Activated CD8-positive, alpha-beta T cell treated with anti-CD3 and anti-CD28 coated beads for 36 hours (primary cell): ENCODE results near the gene LRRC3C. TPM values are rescaled to one million over a fixed set of nuclear protein-coding genes. Genes with fewer than 3 reads are reported as not detected.
A peak's percentile ranks its signal among the peaks of the same experiment; 100 is the strongest.

Experiments used
- ATAC-seq: fragments of 200-7000 bp; cut with Tn5 transposase; one replicate; pipeline ENCODE4 v1.10.0; 2021; ENCODE audit warnings: mild to moderate bottlenecking, moderate library complexity
- CTCF ChIA-PET: fragments of 350-600 bp; sonication (Branson Sonifier 250); formaldehyde crosslinking; loops from one replicate; lab custom pipeline; 2021; ENCODE audit warnings: antibody characterized with exemption; lab: Charles Lee
- POLR2A ChIA-PET: fragments of 350-600 bp; sonication (Branson Sonifier 250); formaldehyde crosslinking; loops from one replicate; lab custom pipeline; 2021; ENCODE audit warnings: antibody characterized with exemption; lab: Charles Lee
- DNase-seq: peaks from one replicate; pipeline ENCODE4 v3.0.0-alpha.2; 2020
- H3K27ac Mint-ChIP-seq: one replicate; pipeline ENCODE4 v1.8.0; 2021; ENCODE audit warnings: mild to moderate bottlenecking, mixed read lengths
- H3K27me3 Mint-ChIP-seq: one replicate; pipeline ENCODE4 v1.8.0; 2021; ENCODE audit warnings: mixed read lengths
- H3K36me3 Mint-ChIP-seq: one replicate; pipeline ENCODE4 v1.8.0; 2021; ENCODE audit warnings: low read depth, mixed read lengths
- H3K4me1 Mint-ChIP-seq: one replicate; pipeline ENCODE4 v1.8.0; 2021; ENCODE audit warnings: low read depth, mixed read lengths
- H3K4me3 Mint-ChIP-seq: one replicate; pipeline ENCODE4 v1.8.0; 2021; ENCODE audit warnings: mild to moderate bottlenecking, moderate library complexity, mixed read lengths
- H3K9me3 Mint-ChIP-seq: one replicate; pipeline ENCODE4 v1.8.0; 2021; ENCODE audit warnings: mixed read lengths
- intact Hi-C: fragments of 100-400 bp; cut with micrococcal nuclease; formaldehyde crosslinking; loops from one replicate; pipeline ENCODE4 v1.10.0; 2022
- total RNA-seq, 2 experiments: library from RNA; stranded (reverse); gene quantifications; one replicate each; pipeline ENCODE4 v1.2.3, GENCODE V29; 2021
- TF ChIP-seq, protein P1 (sequence below): fragments of 200-600 bp; IDR thresholded peaks from one replicate; pipeline ENCODE4 v1.8.0; 2022; ENCODE audit warnings: antibody characterized with exemption, mild to moderate bottlenecking

LRRC3C gene
- total RNA-seq, 2 experiments from 2014 or later, result not detected

- H3K4me1 Mint-ChIP-seq, result peaks cover 27% of the 10 kb centered on the region
- H3K4me3 Mint-ChIP-seq, result peak overlapping the region; percentile 46
- H3K27ac Mint-ChIP-seq, result no peak overlapping the region
- H3K27me3 Mint-ChIP-seq, result no peaks in the 10 kb centered on the region
- H3K36me3 Mint-ChIP-seq, result no peaks in the 10 kb centered on the region
- POLR2A ChIA-PET, result interaction anchor here (1.3 kb wide), 1 partner anchor 26 kb away, joined by 3 read pairs; no protein-coding TSS in a partner anchor
- CTCF ChIA-PET, result interaction anchor here (0.6 to 1.4 kb wide), 2 partner anchors 10 to 29 kb away, joined by 4 read pairs; partner anchors contain the start of genes GSDMA and PSMD3
- DNase-seq, result no peak
- ATAC-seq, result peak; percentile 2
- no peaks in the 10 kb centered on the region for H3K9me3 Mint-ChIP-seq
- intact Hi-C loops, result no loop called here
- TF ChIP-seq, protein P1, sequence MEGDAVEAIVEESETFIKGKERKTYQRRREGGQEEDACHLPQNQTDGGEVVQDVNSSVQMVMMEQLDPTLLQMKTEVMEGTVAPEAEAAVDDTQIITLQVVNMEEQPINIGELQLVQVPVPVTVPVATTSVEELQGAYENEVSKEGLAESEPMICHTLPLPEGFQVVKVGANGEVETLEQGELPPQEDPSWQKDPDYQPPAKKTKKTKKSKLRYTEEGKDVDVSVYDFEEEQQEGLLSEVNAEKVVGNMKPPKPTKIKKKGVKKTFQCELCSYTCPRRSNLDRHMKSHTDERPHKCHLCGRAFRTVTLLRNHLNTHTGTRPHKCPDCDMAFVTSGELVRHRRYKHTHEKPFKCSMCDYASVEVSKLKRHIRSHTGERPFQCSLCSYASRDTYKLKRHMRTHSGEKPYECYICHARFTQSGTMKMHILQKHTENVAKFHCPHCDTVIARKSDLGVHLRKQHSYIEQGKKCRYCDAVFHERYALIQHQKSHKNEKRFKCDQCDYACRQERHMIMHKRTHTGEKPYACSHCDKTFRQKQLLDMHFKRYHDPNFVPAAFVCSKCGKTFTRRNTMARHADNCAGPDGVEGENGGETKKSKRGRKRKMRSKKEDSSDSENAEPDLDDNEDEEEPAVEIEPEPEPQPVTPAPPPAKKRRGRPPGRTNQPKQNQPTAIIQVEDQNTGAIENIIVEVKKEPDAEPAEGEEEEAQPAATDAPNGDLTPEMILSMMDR, result no peak
Observed at GRCh38 chr17:39951924-39952679, 24.6 kb downstream of the LRRC3C start.

DNA sequence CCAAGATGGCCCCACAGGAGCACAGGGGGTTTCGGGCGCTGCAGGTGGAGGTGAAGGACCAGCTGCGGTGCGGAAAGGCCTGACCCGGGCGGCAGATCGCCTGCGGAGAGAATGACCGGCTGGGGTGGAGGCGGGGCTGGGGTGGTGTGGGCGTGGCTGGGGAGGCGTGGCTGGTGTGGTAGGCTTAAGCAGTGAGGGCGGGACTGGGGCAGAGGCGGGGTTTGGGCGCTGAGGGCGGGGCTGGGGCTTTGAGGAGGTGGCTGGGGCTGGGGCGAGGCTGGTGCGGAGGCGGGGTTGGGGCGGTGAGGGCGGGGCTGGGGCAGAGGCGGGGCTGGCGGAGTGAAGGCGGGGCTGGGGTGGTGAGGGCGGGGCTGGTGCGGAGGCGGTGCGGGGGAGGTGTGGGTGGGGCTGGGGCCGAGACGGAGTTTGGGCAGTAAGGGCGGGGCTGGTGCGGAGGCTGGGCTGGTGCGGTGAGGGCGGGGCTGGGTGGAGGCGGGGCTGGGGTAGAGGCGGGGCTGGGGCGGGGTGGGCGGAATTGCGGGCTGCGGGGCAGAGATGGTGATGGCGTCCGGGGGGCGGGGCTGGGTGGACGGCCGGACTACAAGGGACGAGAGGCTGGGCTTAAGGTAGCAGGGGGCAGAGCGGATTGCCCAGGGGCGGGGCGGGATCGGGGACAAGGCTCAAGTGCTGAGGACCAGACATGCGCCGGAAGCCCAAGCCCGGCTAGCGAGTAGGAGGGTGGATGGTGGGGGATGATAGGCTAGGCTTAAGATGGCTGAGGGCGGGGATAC is 25.3 kb downstream of the LRRC3C start:
- peak overlapping the region; percentile 84 for H3K27ac Mint-ChIP-seq
- ChIA-PET POLR2A (interaction anchor here (0.8 to 2.2 kb wide), 4 partner anchors 10 to 27 kb away, joined by 3 to 9 read pairs (median 4); partner anchors contain the start of genes GSDMA and PSMD3), CTCF (interaction anchor here (1.2 to 2.0 kb wide), 3 partner anchors 13 to 27 kb away, joined by 3 to 17 read pairs (median 3); partner anchors contain the start of gene PSMD3)
- ATAC-seq, result peak; percentile 83
- DNase-seq, result peak; percentile 94
- H3K4me1 Mint-ChIP-seq, result peaks cover 22% of the 10 kb centered on the region
- H3K9me3 Mint-ChIP-seq, result no peaks in the 10 kb centered on the region
- TF ChIP-seq, protein P1, result no peak
- H3K27me3 Mint-ChIP-seq, result no peaks in the 10 kb centered on the region
- H3K4me3 Mint-ChIP-seq, result peak overlapping the region; percentile 77
- no peaks in the 10 kb centered on the region for H3K36me3 Mint-ChIP-seq
- intact Hi-C loops, result no loop called here

GRCh38 chr17:39953471-39953888 is 25.9 kb downstream of the LRRC3C start:
- ChIA-PET CTCF (interaction anchor here (1.0 to 2.0 kb wide), 5 partner anchors 13 to 332 kb away, joined by 3 to 17 read pairs (median 3); partner anchors contain the start of gene PSMD3), POLR2A (interaction anchor here (0.7 to 2.2 kb wide), 6 partner anchors 10 to 184 kb away, joined by 3 to 9 read pairs (median 3); partner anchors contain the start of genes GSDMA and PSMD3)
- no peak for ATAC-seq
- Mint-ChIP-seq H3K9me3 (no peaks in the 10 kb centered on the region), H3K27ac (peak overlapping the region; percentile 84), H3K4me1 (peaks cover 17% of the 10 kb centered on the region), H3K36me3 (no peaks in the 10 kb centered on the region), H3K27me3 (no peaks in the 10 kb centered on the region), H3K4me3 (peak overlapping the region; percentile 77)
- DNase-seq, result no peak
- TF ChIP-seq, protein P1, result no peak
- intact Hi-C loops, result no loop called here

DNA sequence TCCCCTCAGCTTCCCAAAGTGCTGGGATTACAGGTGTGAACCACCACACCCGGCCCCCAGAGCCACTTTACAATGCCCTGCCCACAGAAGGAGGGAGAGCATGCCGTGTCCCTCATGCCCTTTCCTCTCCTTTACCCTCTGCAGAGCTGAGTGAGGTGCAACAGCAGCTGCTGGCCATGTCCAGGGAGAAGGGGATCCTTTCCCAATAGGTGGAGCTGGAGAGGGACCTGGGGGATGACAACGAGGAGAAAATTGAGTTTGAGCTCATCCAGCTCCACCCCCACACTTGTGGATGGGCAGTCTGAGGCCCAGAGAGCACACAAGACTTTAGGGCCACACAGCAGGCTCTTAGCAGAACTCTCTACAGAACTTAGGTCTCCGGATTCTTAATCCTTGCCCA is 27.3 kb downstream of the LRRC3C start:
- Mint-ChIP-seq H3K9me3 (no peaks in the 10 kb centered on the region), H3K4me1 (peaks cover 17% of the 10 kb centered on the region), H3K27me3 (no peaks in the 10 kb centered on the region), H3K27ac (no peak overlapping the region), H3K36me3 (no peaks in the 10 kb centered on the region), H3K4me3 (peak overlapping the region; percentile 7)
- ATAC-seq (no peak), DNase-seq (no peak)
- TF ChIP-seq, protein P1, result no peak
- ChIA-PET CTCF (interaction anchor here (1.0 to 2.0 kb wide), 6 partner anchors 20 to 334 kb away, joined by 3 to 17 read pairs (median 3); partner anchors contain the start of gene PSMD3), POLR2A (interaction anchor here (0.8 to 2.2 kb wide), 2 partner anchors 8 to 191 kb away, joined by 3 to 9 read pairs; partner anchors contain the start of gene GSDMA)
- intact Hi-C loops, result no loop called here
